GM19328 (cell line): Measurements from ENCODE around the gene AIF1.

Experiments used
- ATAC-seq: cut with Tn5 transposase; IDR thresholded peaks from one replicate; pipeline ENCODE4 v1.9.1; 2021; ENCODE audit warnings: mild to moderate bottlenecking, moderate library complexity; ENCODE audit not compliant: unreplicated experiment

Gene AIF1

DNA sequence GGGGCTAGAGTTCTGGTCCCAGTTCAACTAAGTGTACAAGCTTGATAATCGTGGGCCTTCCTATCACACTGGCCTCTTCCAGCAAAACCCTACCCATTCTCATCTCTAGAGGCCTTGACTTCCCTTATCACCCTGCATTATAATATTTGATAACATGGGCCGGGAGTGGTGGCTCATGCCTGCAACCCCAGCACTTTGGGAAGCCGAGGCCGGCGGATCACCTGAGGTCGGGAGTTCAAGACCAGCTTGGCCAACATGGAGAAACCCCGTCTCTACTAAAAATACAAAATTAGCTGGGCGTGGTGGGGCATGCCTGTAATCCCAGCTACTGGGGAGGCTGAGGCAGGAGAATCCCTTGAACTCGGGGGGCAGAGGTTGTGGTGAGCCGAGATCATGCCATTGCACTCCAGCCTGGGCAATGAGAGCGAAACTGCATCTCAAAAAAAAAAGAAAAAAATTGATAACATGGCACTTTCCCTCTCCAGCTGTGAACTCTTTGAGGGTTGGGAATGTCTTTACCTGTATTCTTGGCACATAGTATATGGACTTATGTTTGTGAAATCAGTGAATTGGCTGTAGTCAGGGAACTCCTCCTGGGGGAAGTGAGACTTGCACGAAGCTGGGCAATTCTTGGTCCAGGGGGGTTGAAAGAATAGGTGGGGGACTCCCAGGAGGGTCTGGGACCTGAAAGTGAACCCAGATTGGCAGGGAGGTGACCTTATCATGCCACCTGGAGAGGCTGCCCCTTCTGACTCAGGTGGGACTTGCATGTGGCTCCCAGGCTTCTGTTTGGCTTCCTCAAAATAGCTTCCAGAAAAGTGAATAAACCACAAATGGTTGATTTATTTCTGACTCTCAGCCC is 46.5 kb downstream of the AIF1 start:
- ATAC-seq = no peak

DNA sequence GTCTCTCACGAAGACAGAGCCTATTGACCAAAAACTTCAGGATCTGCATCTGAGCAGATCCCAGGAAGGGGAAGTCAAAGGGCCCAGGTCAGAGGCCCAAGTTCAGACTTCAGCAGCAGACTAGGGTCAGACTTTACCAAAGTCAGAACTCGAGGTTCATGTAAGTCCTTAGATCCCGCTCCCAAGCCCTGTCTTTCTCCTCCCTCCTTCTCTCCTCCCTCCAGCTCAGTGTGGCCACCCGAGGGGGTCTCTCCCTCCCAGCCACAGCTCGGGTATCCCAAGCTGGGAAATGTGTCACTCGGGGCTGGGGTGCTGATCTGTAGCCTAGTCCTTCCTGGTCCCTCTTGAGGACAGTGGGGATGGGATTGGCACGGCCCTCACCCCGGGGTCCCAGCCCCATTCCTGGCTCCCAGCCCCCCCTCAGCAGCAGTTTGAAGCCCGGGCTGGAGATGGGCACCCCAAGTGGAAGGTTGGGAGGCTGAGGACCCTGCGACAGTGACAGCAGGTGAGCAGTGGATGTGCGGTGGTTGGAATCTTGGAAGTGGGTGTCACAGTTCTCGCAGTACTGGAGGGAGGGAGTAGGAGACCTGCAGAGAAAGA is 47.2 kb downstream of the AIF1 start:
- no peak for ATAC-seq

DNA sequence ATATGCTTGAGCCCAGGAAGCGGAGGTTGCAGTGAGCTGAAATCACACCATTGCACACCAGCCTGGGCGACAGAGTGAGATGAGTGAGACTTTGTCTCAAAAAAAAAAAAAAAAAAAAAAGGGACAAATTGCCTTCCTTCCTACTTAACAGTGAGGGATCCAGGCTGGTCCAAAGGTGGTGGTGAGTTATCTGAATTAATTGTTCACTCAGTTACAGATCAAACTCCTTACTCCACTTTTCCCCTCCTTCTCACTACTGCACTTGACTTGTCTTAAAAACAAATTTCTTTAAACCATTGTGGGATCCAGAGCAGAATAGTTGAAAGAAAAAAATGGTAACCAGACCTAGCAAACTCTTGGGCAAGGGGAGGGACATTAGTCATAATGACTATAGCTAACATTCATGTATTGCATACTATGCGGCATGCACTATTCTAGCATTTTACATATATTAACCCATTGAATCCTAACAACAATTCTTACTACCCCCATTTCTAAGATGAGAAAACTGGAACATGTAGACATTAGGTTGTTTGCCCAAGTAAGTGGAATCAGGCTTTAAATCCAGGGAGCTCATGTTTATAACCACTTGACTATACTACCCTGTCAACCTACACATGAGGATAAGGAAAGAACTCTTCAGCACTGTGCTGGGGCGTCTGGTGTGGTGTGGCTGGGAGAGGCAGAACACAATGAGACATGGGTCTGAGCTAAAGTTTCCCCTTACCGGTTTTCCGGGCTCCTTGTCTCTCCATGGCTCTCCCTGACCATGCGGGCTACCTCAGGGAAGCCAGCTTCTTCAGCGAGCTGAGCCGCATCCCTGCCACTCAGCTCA is 48.3 kb downstream of the AIF1 start:
- no peak for ATAC-seq

DNA sequence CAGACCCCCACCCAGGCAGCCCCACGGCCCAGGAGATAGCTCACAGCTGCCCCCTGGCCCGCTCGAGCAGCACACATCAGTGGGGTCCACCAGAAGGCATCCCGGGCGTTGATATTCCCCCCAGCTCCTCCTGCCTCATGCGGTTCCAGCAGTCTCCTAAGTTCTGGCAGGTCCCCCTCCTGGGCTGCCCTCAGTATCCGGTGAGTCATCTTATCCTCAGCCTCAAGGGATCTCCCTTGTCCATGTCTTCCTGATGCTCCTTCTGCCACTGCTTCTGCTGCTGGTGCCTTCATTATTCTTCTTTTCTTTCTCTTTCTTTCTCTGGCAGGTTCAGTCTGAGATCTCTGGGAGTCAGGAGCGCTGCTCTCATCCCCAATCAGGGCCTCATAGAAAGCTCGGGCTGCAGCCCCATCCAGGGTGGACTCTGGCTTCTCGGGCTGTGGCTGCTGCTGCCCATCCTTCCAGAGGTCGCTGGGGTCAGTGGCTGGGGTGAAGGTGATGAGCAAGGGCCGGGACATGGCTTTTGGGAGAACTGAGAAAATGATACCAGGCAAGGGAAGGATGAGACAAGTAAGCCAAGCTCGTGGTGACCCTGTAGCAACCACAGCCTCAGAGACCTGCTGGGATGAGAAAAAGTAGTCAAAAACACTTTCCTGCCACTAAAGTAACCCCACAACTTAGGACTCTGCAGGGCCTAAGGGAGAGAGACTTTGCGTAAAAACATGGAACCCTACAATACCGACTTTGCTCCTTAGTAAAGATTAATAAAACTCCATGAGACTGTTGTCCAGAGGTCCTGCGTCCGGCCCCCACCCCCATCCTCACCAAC is 49.1 kb downstream of the AIF1 start:
- ATAC-seq = no peak

DNA sequence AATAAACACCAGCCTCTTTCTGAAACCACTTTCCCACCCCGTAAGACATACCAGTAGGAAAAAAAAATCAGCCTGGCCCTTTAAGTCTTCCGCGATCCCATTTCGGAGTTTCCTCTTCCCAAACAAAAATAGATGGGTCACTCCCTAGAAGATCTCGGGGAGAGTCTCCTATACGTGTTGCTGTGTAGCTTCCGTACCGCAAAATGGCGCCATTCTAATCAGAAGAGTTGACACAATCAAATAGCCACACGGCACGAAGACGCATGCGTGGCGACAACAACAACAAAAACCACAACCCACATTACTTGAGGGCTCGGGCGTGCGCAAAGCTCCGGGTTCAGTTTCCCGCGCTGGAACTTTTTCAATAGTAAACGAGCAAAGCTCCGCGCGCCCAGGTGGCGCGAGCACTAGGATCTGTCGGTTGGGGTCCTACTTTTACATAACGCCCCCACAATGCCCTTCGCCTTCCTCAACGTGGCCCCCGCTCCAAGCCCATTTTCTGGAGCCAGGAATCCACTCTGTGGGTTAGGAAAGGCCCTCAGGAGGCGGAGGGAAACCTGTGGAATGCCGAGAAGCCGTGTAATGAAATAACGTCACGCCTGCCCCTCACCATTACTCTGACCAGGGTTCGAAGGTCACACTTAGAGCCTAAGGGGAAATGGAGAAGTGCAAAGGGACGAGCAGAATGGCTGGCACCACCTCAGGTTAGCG is 49.9 kb downstream of the AIF1 start, which contains the start of gene GPANK1:
Gene GPANK1, minus strand, starts transcription at position 208 of the 711 bp plus-strand sequence. CDS start 519 bp downstream, outside the sequence.
- ATAC-seq = peak; percentile 28

DNA sequence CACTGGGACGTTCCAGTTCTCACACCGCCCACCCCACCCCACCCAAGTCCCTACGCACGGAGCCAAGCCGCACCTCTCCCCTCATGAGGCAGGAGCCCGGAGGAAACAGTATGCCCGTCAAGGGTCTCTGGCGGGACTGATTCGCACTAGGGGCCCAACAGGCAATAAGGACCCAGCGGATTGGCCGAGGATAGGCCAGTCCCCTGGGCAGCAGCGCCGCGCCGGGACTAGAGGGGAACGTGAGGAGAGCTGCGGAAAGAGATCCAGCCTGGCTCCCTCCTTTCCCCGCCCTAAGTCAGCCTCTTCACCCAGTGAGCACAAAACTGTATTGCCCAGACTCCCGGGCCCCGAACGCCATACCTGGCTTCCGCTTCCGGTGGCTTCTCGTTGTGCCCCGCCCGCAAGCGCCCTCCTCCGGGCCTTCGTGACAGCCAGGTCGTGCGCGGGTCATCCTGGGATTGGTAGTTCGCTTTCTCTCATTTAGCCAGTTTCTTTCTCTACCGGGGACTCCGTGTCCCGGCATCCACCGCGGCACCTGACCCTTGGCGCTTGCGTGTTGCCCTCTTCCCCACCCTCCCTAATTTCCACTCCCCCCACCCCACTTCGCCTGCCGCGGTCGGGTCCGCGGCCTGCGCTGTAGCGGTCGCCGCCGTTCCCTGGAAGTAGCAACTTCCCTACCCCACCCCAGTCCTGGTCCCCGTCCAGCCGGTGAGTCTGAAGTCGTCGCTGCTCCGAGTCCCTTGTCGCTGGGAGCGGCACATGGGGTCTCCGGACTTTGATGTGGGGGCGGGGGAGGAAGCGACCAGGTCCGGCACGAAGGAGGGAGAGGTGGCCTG is 50.7 kb downstream of the AIF1 start, which contains the start of gene CSNK2B:
Gene CSNK2B, plus strand, starts transcription at position 580 of the 836 bp plus-strand sequence. CDS start 752 bp downstream, outside the sequence.
- ATAC-seq = peak; percentile 79

DNA sequence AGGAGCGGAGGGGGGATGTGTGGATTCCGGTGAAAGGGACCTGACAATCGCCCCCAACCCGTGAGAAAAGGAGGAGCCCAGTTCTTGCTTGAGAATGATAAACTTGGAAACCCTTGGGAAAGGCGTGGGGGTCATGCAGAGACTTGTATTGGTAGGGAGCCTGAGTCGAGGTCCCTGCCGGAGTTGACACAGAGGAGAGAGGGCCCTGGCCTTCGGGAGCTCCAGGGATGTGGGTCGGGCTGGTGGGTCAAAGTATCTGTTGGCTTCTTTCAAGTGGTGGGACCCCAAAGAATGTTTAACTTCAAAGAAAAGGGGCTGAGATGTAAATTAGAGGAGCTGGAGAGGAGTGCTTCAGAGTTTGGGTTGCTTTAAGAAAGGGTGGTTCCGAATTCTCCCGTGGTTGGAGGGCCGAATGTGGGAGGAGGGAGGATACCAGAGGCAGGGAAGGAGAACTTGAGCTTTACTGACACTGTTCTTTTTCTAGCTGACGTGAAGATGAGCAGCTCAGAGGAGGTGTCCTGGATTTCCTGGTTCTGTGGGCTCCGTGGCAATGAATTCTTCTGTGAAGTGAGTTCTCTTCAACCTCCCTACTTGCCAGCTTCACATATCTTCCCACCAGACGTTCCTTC is 51.4 kb downstream of the AIF1 start:
- no peak for ATAC-seq
